CD14-positive monocyte (primary cell): ENCODE data around the gene ACAD10. TPM values are rescaled to one million over a fixed set of nuclear protein-coding genes. Genes with fewer than 3 reads are reported as not detected.
A peak's percentile ranks its signal among the peaks of the same experiment; 100 is the strongest.

Source experiments
- DNase-seq, 3 donors: peaks; one replicate each; pipeline ENCODE4 v3.0.0-alpha.2; 2011 to 2022
- H2AFZ ChIP-seq: 2 replicates; pipeline ENCODE4 v1.6.0; 2012; ENCODE audit warnings: mild to moderate bottlenecking, low read depth, low read length, inconsistent platforms; ENCODE audit not compliant: insufficient read depth, poor library complexity, severe bottlenecking
- H3K27ac ChIP-seq, 2 donors: 1 replicate in 1 of 2; 2 replicates in 1 of 2; pipeline ENCODE4 v1.5.1; 2012 to 2013; ENCODE audit warnings: low read length in 2 of 2, control low read depth in 1 of 2, inconsistent platforms in 1 of 2, low read depth in 1 of 2, mild to moderate bottlenecking in 1 of 2
- H3K27me3 ChIP-seq, 2 donors: one replicate each; pipeline versions ENCODE4 v1.6.0 to v1.6.1; 2011 to 2013; ENCODE audit warnings: low read length in 2 of 2; ENCODE audit not compliant: control insufficient read depth in 2 of 2, insufficient read depth in 2 of 2
- H3K36me3 ChIP-seq, 2 donors: replicated peaks in 1 of 2; 1 replicate in 1 of 2; 2 replicates in 1 of 2; pipeline versions ENCODE4 v1.5.1 to v1.6.1; 2012 to 2013; ENCODE audit warnings: low read length in 2 of 2, control low read depth in 1 of 2, inconsistent platforms in 1 of 2, mild to moderate bottlenecking in 1 of 2; ENCODE audit not compliant: insufficient read depth in 2 of 2, control insufficient read depth in 1 of 2
- H3K4me1 ChIP-seq, 2 donors: 1 replicate in 1 of 2; 2 replicates in 1 of 2; pipeline versions ENCODE4 v1.5.1 to v1.6.1; 2012 to 2013; ENCODE audit warnings: low read length in 2 of 2, control low read depth in 1 of 2, inconsistent platforms in 1 of 2, mild to moderate bottlenecking in 1 of 2, moderate library complexity in 1 of 2; ENCODE audit not compliant: insufficient read depth in 2 of 2, control insufficient read depth in 1 of 2
- H3K4me2 ChIP-seq: replicated peaks from 2 replicates; pipeline ENCODE3; 2012; ENCODE audit warnings: low read length, moderate library complexity, mild to moderate bottlenecking; ENCODE audit not compliant: poor library complexity, severe bottlenecking; ENCODE audit errors: extremely low read depth
- H3K4me3 ChIP-seq, 3 experiments: fragments of 200-600 bp in 1 of 3; sonication (generic) in 1 of 3; replicated peaks in 1 of 3; 1 replicate in 2 of 3; 2 replicates in 1 of 3; pipeline ENCODE4 v1.5.1; 2011 to 2013; ENCODE audit warnings: low read length in 3 of 3, mild to moderate bottlenecking in 3 of 3, control low read depth in 2 of 3, low read depth in 2 of 3, inconsistent platforms in 1 of 3, moderate library complexity in 1 of 3
- H3K79me2 ChIP-seq: 2 replicates; pipeline ENCODE4 v1.6.0; 2012; ENCODE audit warnings: mild to moderate bottlenecking, control low read depth, inconsistent platforms, low read length, moderate library complexity; ENCODE audit not compliant: insufficient read depth
- H3K9ac ChIP-seq: 2 replicates; pipeline ENCODE4 v1.6.0; 2017; ENCODE audit warnings: low read length, mild to moderate bottlenecking; ENCODE audit not compliant: insufficient read depth, poor library complexity, severe bottlenecking
- H3K9me3 ChIP-seq, 2 donors: replicated peaks in 1 of 2; 1 replicate in 1 of 2; 2 replicates in 1 of 2; pipeline versions ENCODE4 v1.5.1 to v1.6.1; 2012 to 2013; ENCODE audit warnings: low read length in 2 of 2, control low read depth in 1 of 2; ENCODE audit not compliant: control insufficient read depth in 1 of 2, insufficient read depth in 1 of 2
- H4K20me1 ChIP-seq: 2 replicates; pipeline ENCODE4 v1.6.0; 2012; ENCODE audit warnings: mild to moderate bottlenecking, low read length, control low read depth, moderate library complexity; ENCODE audit not compliant: insufficient read depth
- H3K27ac Mint-ChIP-seq, 7 donors: one replicate each; pipeline ENCODE4 v1.8.0; 2020; ENCODE audit warnings: mild to moderate bottlenecking in 7 of 7, mixed read lengths in 7 of 7, moderate library complexity in 6 of 7, inconsistent platforms in 2 of 7
- H3K27me3 Mint-ChIP-seq, 3 donors: one replicate each; pipeline ENCODE4 v1.8.0; 2021 to 2022; ENCODE audit warnings: low read depth in 3 of 3, mild to moderate bottlenecking in 3 of 3, mixed read lengths in 3 of 3, moderate library complexity in 3 of 3, inconsistent platforms in 1 of 3
- H3K36me3 Mint-ChIP-seq, 2 donors: one replicate each; pipeline ENCODE4 v1.8.0; 2020; ENCODE audit warnings: mixed read lengths in 2 of 2, inconsistent platforms in 1 of 2, mild to moderate bottlenecking in 1 of 2
- H3K4me1 Mint-ChIP-seq: one replicate; pipeline ENCODE4 v1.8.0; 2020; ENCODE audit warnings: mild to moderate bottlenecking, mixed read lengths
- H3K4me3 Mint-ChIP-seq, 2 donors: one replicate each; pipeline ENCODE4 v1.8.0; 2020; ENCODE audit warnings: mild to moderate bottlenecking in 2 of 2, mixed read lengths in 2 of 2, moderate library complexity in 1 of 2
- H3K9me3 Mint-ChIP-seq, 7 donors: one replicate each; pipeline ENCODE4 v1.8.0; 2020 to 2022; ENCODE audit warnings: mixed read lengths in 7 of 7, mild to moderate bottlenecking in 6 of 7, moderate library complexity in 6 of 7, inconsistent platforms in 2 of 7
- CTCF ChIP-seq: fragments of 200-600 bp; IDR thresholded peaks from one replicate; pipeline ENCODE4 v1.8.0; 2022; ENCODE audit warnings: antibody characterized with exemption, mild to moderate bottlenecking
- WGBS: methylation state at CpG from one replicate; pipeline ENCODE4 v1.1.5; 2013; ENCODE audit warnings: missing lambda C conversion rate; ENCODE audit not compliant: insufficient coverage; 5-methylcytosine and 5-hydroxymethylcytosine counted together
- intact Hi-C, 2 donors: fragments of 100-400 bp; cut with micrococcal nuclease; formaldehyde crosslinking; loops; one replicate each; pipeline versions ENCODE4 v1.15.0 to v1.15.1; 2023
- polyA plus RNA-seq, 3 donors: library from polyadenylated mRNA; depleted of rRNA in 1 of 3; unstranded in 2 of 3; stranded (reverse) in 1 of 3; fragments of 300-500 nt in 2 of 3; fragments of >200 nt in 1 of 3; fragmentation: Illumina TruSeq in 2 of 3; gene quantifications; 1 replicate in 2 of 3; 2 replicates in 1 of 3; pipeline ENCODE4 v1.2.3, GENCODE V29; 2012 to 2021

Gene ACAD10
- polyA plus RNA-seq, 3 donors: 9.4 to 34.3 (median 10.1) TPM

DNA sequence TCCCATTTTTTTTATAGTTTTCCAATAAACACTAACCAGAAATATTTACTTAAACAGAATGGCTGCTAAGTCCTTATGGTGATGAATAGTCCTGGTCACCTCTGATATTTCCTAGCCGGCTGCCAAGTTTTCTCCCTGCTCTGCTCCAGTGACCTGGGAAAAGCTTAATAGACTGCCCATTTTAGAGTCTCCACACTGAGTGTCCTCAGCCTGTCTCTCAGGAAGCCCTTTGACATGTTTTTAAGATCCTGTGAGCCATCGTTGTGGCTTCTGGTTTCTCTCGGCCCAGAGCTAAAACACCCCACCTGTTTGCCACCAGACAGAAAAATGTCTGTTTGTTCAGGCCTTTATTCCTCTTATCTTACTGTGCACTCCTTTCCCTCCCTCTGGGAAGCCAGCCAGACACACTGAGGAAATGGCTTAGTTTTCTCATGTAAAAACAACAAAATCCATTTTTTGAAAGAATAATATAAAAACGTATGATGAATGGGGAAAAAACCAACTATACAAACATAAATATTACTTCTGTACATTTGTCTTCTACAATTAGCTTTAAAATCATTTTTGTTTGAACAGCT, 55.5 kb downstream of the ACAD10 start:
- Histone ChIP-seq H3K9me3 (no peaks in the 10 kb centered on the region), H3K9ac (no peak overlapping the region), H3K36me3 (peaks cover 45 to 77% of the 10 kb centered on the region in 2 donors), H3K4me3 (no peak overlapping the region), H3K79me2 (no peaks in the 10 kb centered on the region), H3K27ac (no peak overlapping the region), H3K27me3 (no peaks in the 10 kb centered on the region), H2AFZ (no peak overlapping the region), H4K20me1 (no peaks in the 10 kb centered on the region), H3K4me1 (no peaks in the 10 kb centered on the region), H3K4me2 (no peak overlapping the region)
- H3K4me1 Mint-ChIP-seq: no peaks in the 10 kb centered on the region
- intact Hi-C loops: no loop called here
- peak overlapping the region in 3 of 7 donors; percentile 9 to 79 (median 38) for H3K27ac Mint-ChIP-seq
- H3K9me3 Mint-ChIP-seq: peaks cover 0 to 1% (median 0%) of the 10 kb centered on the region in 7 donors
- TF ChIP-seq CTCF: no peak
- peaks cover 66 to 83% of the 10 kb centered on the region in 2 donors for H3K36me3 Mint-ChIP-seq
- H3K27me3 Mint-ChIP-seq: peaks cover 0 to 3% (median 0%) of the 10 kb centered on the region in 3 donors
- DNase-seq: no peak
- 29% methylated on average over 3 of the region's 4 CpGs for WGBS
- no peak overlapping the region for H3K4me3 Mint-ChIP-seq

GRCh38 chr12:111745211-111745610, 59.4 kb downstream of the ACAD10 start:
- intact Hi-C loops: no loop called here
- Histone ChIP-seq H3K4me2 (no peak overlapping the region), H3K4me3 (no peak overlapping the region), H3K36me3 (peaks cover 52 to 85% of the 10 kb centered on the region in 2 donors), H2AFZ (no peak overlapping the region), H3K9ac (no peak overlapping the region), H4K20me1 (no peaks in the 10 kb centered on the region), H3K79me2 (no peaks in the 10 kb centered on the region), H3K4me1 (no peaks in the 10 kb centered on the region), H3K27me3 (no peaks in the 10 kb centered on the region), H3K9me3 (no peaks in the 10 kb centered on the region), H3K27ac (no peak overlapping the region)
- H3K4me1 Mint-ChIP-seq: no peaks in the 10 kb centered on the region
- H3K4me3 Mint-ChIP-seq: no peak overlapping the region
- DNase-seq: no peak
- no peak for TF ChIP-seq CTCF
- no peaks in the 10 kb centered on the region for H3K9me3 Mint-ChIP-seq
- peaks cover 0 to 5% (median 0%) of the 10 kb centered on the region in 3 donors for H3K27me3 Mint-ChIP-seq
- peaks cover 60 to 84% of the 10 kb centered on the region in 2 donors for H3K36me3 Mint-ChIP-seq
- peak overlapping the region in 2 of 7 donors; percentile 19 to 66 for H3K27ac Mint-ChIP-seq
- no CpG with 5 or more reads among the region's 4 CpGs for WGBS
